ENCODE results near the gene ZNF813.
"Not testable (repeated sequence)": the region's sequence is repeated elsewhere in the genome, so short reads cannot be mapped to it uniquely, and the experiment has no call there.

Gene ZNF813

GRCh38 chr19:53485046-53486004 is 17.8 kb downstream of the ZNF813 start:
- H3K4me1 ChIP-seq (ENCODE audit: low read length) = no peaks in the 10 kb centered on the region
- no peak overlapping the region for H3K27ac ChIP-seq (ENCODE audit: low read length)
- no peak overlapping the region for H2AFZ ChIP-seq (ENCODE audit: low read depth, low read length)
- no peaks in the 10 kb centered on the region for H3K79me2 ChIP-seq (ENCODE audit: low read length)
- H3K9ac ChIP-seq (ENCODE audit: low read length) = no peak overlapping the region
- 0 out of 2 replicates have a peak, but pooled peaks cover 2% of the 10 kb centered on the region for H3K9me3 ChIP-seq (ENCODE audit: insufficient read depth, low read length)
- no peaks in the 10 kb centered on the region for H3K27me3 ChIP-seq (ENCODE audit: low read depth, low read length)
- H3K4me2 ChIP-seq (ENCODE audit: low read length) = no peak overlapping the region
- H4K20me1 ChIP-seq (ENCODE audit: insufficient read depth, low read length) = no peaks in the 10 kb centered on the region
- peaks cover 2% of the 10 kb centered on the region for H3K36me3 ChIP-seq (replicated peaks; ENCODE audit: low read depth, low read length)
- TF ChIP-seq EZH2phosphoT487 (IDR thresholded peaks at IDR 0.05; ENCODE audit: low read depth) = no peak
- TF ChIP-seq CTCF (IDR thresholded peaks at IDR 0.05; ENCODE audit: low read depth, low read length) = no peak
- H3K4me3 ChIP-seq (ENCODE audit: low read length) = no peak overlapping the region

GRCh38 chr19:53492153-53492552 is 24.6 kb downstream of the ZNF813 start:
- Histone ChIP-seq H3K4me1 (ENCODE audit: low read length) (no peaks in the 10 kb centered on the region), H3K36me3 (replicated peaks; ENCODE audit: low read depth, low read length) (peaks cover 7% of the 10 kb centered on the region), H3K4me2 (ENCODE audit: low read length) (no peak overlapping the region), H3K9ac (ENCODE audit: low read length) (no peak overlapping the region), H2AFZ (ENCODE audit: low read depth, low read length) (no peak overlapping the region), H4K20me1 (ENCODE audit: insufficient read depth, low read length) (no peaks in the 10 kb centered on the region), H3K4me3 (ENCODE audit: low read length) (no peak overlapping the region), H3K27ac (ENCODE audit: low read length) (no peak overlapping the region), H3K9me3 (ENCODE audit: insufficient read depth, low read length) (peaks cover 14% of the 10 kb centered on the region), H3K79me2 (ENCODE audit: low read length) (no peaks in the 10 kb centered on the region), H3K27me3 (ENCODE audit: low read depth, low read length) (no peaks in the 10 kb centered on the region)
- no peak for TF ChIP-seq CTCF (IDR thresholded peaks at IDR 0.05; ENCODE audit: low read depth, low read length)

GRCh38 chr19:53497311-53498023 is 29.9 kb downstream of the ZNF813 start:
- H4K20me1 ChIP-seq (ENCODE audit: insufficient read depth, low read length); H3K36me3 ChIP-seq (replicated peaks; ENCODE audit: low read depth, low read length); H3K27me3 ChIP-seq (ENCODE audit: low read depth, low read length); H3K27ac ChIP-seq (ENCODE audit: low read length); H3K79me2 ChIP-seq (ENCODE audit: low read length); H3K9ac ChIP-seq (ENCODE audit: low read length); H3K9me3 ChIP-seq (ENCODE audit: insufficient read depth, low read length); H2AFZ ChIP-seq (ENCODE audit: low read depth, low read length); H3K4me2 ChIP-seq (ENCODE audit: low read length); H3K4me1 ChIP-seq (ENCODE audit: low read length); H3K4me3 ChIP-seq (ENCODE audit: low read length): not testable (repeated sequence)

GRCh38 chr19:53498024-53498395 is 30.5 kb downstream of the ZNF813 start:
- not testable (repeated sequence) for H4K20me1 ChIP-seq (ENCODE audit: insufficient read depth, low read length); H3K4me2 ChIP-seq (ENCODE audit: low read length); H3K79me2 ChIP-seq (ENCODE audit: low read length); H2AFZ ChIP-seq (ENCODE audit: low read depth, low read length); H3K27ac ChIP-seq (ENCODE audit: low read length); H3K27me3 ChIP-seq (ENCODE audit: low read depth, low read length); H3K9ac ChIP-seq (ENCODE audit: low read length); H3K4me3 ChIP-seq (ENCODE audit: low read length); H3K36me3 ChIP-seq (replicated peaks; ENCODE audit: low read depth, low read length); H3K4me1 ChIP-seq (ENCODE audit: low read length); H3K9me3 ChIP-seq (ENCODE audit: insufficient read depth, low read length)

- H3K9me3 ChIP-seq (ENCODE audit: insufficient read depth, low read length); H3K36me3 ChIP-seq (replicated peaks; ENCODE audit: low read depth, low read length); H2AFZ ChIP-seq (ENCODE audit: low read depth, low read length); H3K4me3 ChIP-seq (ENCODE audit: low read length); H3K27me3 ChIP-seq (ENCODE audit: low read depth, low read length); H4K20me1 ChIP-seq (ENCODE audit: insufficient read depth, low read length); H3K79me2 ChIP-seq (ENCODE audit: low read length); H3K4me2 ChIP-seq (ENCODE audit: low read length); H3K4me1 ChIP-seq (ENCODE audit: low read length); H3K27ac ChIP-seq (ENCODE audit: low read length); H3K9ac ChIP-seq (ENCODE audit: low read length): not testable (repeated sequence)
Measured at GRCh38 chr19:53503151-53503550, 35.6 kb downstream of the ZNF813 start.

- H3K4me3 ChIP-seq (ENCODE audit: low read length); H3K9ac ChIP-seq (ENCODE audit: low read length); H3K4me2 ChIP-seq (ENCODE audit: low read length); H4K20me1 ChIP-seq (ENCODE audit: insufficient read depth, low read length); H3K9me3 ChIP-seq (ENCODE audit: insufficient read depth, low read length); H3K79me2 ChIP-seq (ENCODE audit: low read length); H3K27ac ChIP-seq (ENCODE audit: low read length); H2AFZ ChIP-seq (ENCODE audit: low read depth, low read length); H3K36me3 ChIP-seq (replicated peaks; ENCODE audit: low read depth, low read length); H3K4me1 ChIP-seq (ENCODE audit: low read length); H3K27me3 ChIP-seq (ENCODE audit: low read depth, low read length): not testable (repeated sequence)
Measured at GRCh38 chr19:53503671-53504364, 36.3 kb downstream of the ZNF813 start.

- H2AFZ ChIP-seq (ENCODE audit: low read depth, low read length); H3K4me2 ChIP-seq (ENCODE audit: low read length); H3K9me3 ChIP-seq (ENCODE audit: insufficient read depth, low read length): not testable (repeated sequence)
Measured at GRCh38 chr19:53504365-53504703, 36.8 kb downstream of the ZNF813 start.

More at GRCh38 chr19:53504365-53504703, 36.8 kb downstream of the ZNF813 start:
- not testable (repeated sequence) for H3K27me3 ChIP-seq (ENCODE audit: low read depth, low read length); H3K79me2 ChIP-seq (ENCODE audit: low read length); H3K4me1 ChIP-seq (ENCODE audit: low read length); H3K27ac ChIP-seq (ENCODE audit: low read length); H3K36me3 ChIP-seq (replicated peaks; ENCODE audit: low read depth, low read length); H3K9ac ChIP-seq (ENCODE audit: low read length); H4K20me1 ChIP-seq (ENCODE audit: insufficient read depth, low read length); H3K4me3 ChIP-seq (ENCODE audit: low read length)
